ENCODE data around the gene TBC1D2. TPM values are rescaled to one million over a fixed set of nuclear protein-coding genes. Genes with fewer than 3 reads are reported as not detected.

Gene TBC1D2
- total and polyA plus RNA-seq, 2 of the 13 experiments (the other 11 are each of a cell fraction or from before 2014, with no cell fraction given): 2.0 to 2.8 TPM

- Histone ChIP-seq H3K4me2 (ENCODE audit: low read depth, low read length) (no peak overlapping the region), H4K20me1 (ENCODE audit: insufficient read depth, low read length) (no peaks in the 10 kb centered on the region), H3K4me3 (replicated peaks in 1 of 3; ENCODE audit: insufficient read depth in 1 of 3, low read depth in 2 of 3, low read length in 3 of 3) (no peak overlapping the region), H3K36me3 (replicated peaks in 1 of 2; ENCODE audit: control insufficient read depth in 1 of 2, insufficient read depth in 2 of 2, low read length in 2 of 2) (no peaks in the 10 kb centered on the region; a peak in 1 of 5 replicates), H3K4me1 (ENCODE audit: insufficient read depth, low read length) (peaks cover 10% of the 10 kb centered on the region), H3K9ac (ENCODE audit: insufficient read depth, low read depth, low read length) (no peak overlapping the region), H3K27ac (ENCODE audit: extremely low read length, insufficient read depth, low read length) (no peak overlapping the region), H3K79me2 (ENCODE audit: insufficient read depth, low read length) (no peaks in the 10 kb centered on the region), H3K27me3 (ENCODE audit: control insufficient read depth in 1 of 2, insufficient read depth in 2 of 2, low read length in 2 of 2) (no peaks in the 10 kb centered on the region), H3K9me3 (ENCODE audit: low read length) (no peaks in the 10 kb centered on the region), H2AFZ (ENCODE audit: low read length) (no peak overlapping the region)
- intact Hi-C loops (cut with micrococcal nuclease; ENCODE audit: unreplicated experiment) (no loop called here), in situ Hi-C loops (cut with HindIII; ENCODE audit: extremely low pct_ligation_motif_present, low pct_unique_long_range_greater_than_20kb) (no loop called here)
- ChIA-PET CTCF (ENCODE audit: low intra/inter-chr PET ratio, low total read pairs) (no interaction called here), POLR2A (no interaction called here)
- no peak for ATAC-seq
- no TSS peak for BruUV-seq (replicated peaks)
- no peak for FAIRE-seq
- 98% methylated on average over 2 of the region's 2 CpGs for WGBS (ENCODE audit: low lambda C conversion rate)
- DNase-seq (ENCODE audit: low spot score): no peak
- TF ChIP-seq YEATS2 (CRISPR knock-in tag; IDR thresholded peaks at IDR 0.05; ENCODE audit: borderline replicate concordance): no peak
- TF ChIP-seq HDAC2 (CRISPR knock-in tag; IDR thresholded peaks at IDR 0.05): no peak
- no peak for TF ChIP-seq SMAD9 (CRISPR knock-in tag; IDR thresholded peaks at IDR 0.05)
- TF ChIP-seq ZNF614 (CRISPR knock-in tag; IDR thresholded peaks at IDR 0.05; ENCODE audit: borderline replicate concordance): no peak
- TF ChIP-seq ZNF326 (CRISPR knock-in tag; IDR thresholded peaks at IDR 0.05; ENCODE audit: borderline replicate concordance): no peak
- TF ChIP-seq RBM39 (IDR thresholded peaks at IDR 0.05; ENCODE audit: low read depth, low read length, poor library complexity, severe bottlenecking): no peak
- no peak for TF ChIP-seq REXO4 (CRISPR knock-in tag; IDR thresholded peaks at IDR 0.05; ENCODE audit: borderline replicate concordance)
- no peak for TF ChIP-seq USF2 (IDR thresholded peaks at IDR 0.05; ENCODE audit: low read depth, low read length)
- no peak for TF ChIP-seq USF2 (CRISPR knock-in tag; IDR thresholded peaks at IDR 0.05; ENCODE audit: borderline replicate concordance)
- no peak for TF ChIP-seq RBM22 (optimal IDR thresholded peaks at IDR 0.05; ENCODE audit: low read length)
- no peak for TF ChIP-seq SP1 (IDR thresholded peaks at IDR 0.05)
- TF ChIP-seq SP1 (CRISPR knock-in tag; IDR thresholded peaks at IDR 0.05): no peak
- no peak for TF ChIP-seq FOXP1 (IDR thresholded peaks at IDR 0.05)
- no peak for TF ChIP-seq FOXP1 (CRISPR knock-in tag; IDR thresholded peaks at IDR 0.05)
- TF ChIP-seq ZNF782 (CRISPR knock-in tag; IDR thresholded peaks at IDR 0.05; ENCODE audit: borderline replicate concordance): no peak
- TF ChIP-seq PRDM15 (CRISPR knock-in tag; IDR thresholded peaks at IDR 0.05): no peak
- no peak for TF ChIP-seq GRHL1 (CRISPR knock-in tag; conservative IDR thresholded peaks at IDR 0.05)
- no peak for TF ChIP-seq SRSF4 (IDR thresholded peaks at IDR 0.05; ENCODE audit: low read depth, low read length, poor library complexity, severe bottlenecking)
Observed at GRCh38 chr9:98249771-98250170, 5.7 kb downstream of the TBC1D2 start.

All from HepG2 (cell line).